GM18502 (cell line): ENCODE measurements around the gene TSBP1.
"Not testable (repeated sequence)": the region's sequence is repeated elsewhere in the genome, so short reads cannot be mapped to it uniquely, and the experiment has no call there.

ENCODE experiments used
- ATAC-seq: cut with Tn5 transposase; IDR thresholded peaks from one replicate; pipeline ENCODE4 v1.9.1; 2021; ENCODE audit warnings: mild to moderate bottlenecking; ENCODE audit not compliant: unreplicated experiment, poor library complexity

Gene TSBP1

GRCh38 chr6:32291543-32291942, 80.2 kb downstream of the TSBP1 start:
- ATAC-seq = no peak

- no peak for ATAC-seq
These were observed 80.7 kb downstream of the TSBP1 start for GRCh38 chr6:32290886-32291450.

GRCh38 chr6:32288426-32288825, 83.3 kb downstream of the TSBP1 start:
- no peak for ATAC-seq

GRCh38 chr6:32273801-32274577, 97.7 kb downstream of the TSBP1 start:
- not testable (repeated sequence) for ATAC-seq

- ATAC-seq = no peak
These were observed 100.3 kb downstream of the TSBP1 start for GRCh38 chr6:32271429-32271828.

GRCh38 chr6:32268459-32268858, 103.2 kb downstream of the TSBP1 start:
- not testable (repeated sequence) for ATAC-seq

GRCh38 chr6:32267035-32267434, 104.7 kb downstream of the TSBP1 start:
- ATAC-seq = no peak

GRCh38 chr6:32257262-32257661, 114.4 kb downstream of the TSBP1 start:
- ATAC-seq = not testable (repeated sequence)

- ATAC-seq = no peak
These were observed 116.2 kb downstream of the TSBP1 start for GRCh38 chr6:32255199-32256153.

GRCh38 chr6:32254761-32255198, 116.9 kb downstream of the TSBP1 start:
- ATAC-seq = no peak

GRCh38 chr6:32252331-32253009, 119.2 kb downstream of the TSBP1 start:
- ATAC-seq = no peak

GRCh38 chr6:32249262-32249661, 122.4 kb downstream of the TSBP1 start:
- no peak for ATAC-seq

- ATAC-seq = no peak
These were observed 124.3 kb downstream of the TSBP1 start for GRCh38 chr6:32247401-32247800.

GRCh38 chr6:32244946-32245398, 126.7 kb downstream of the TSBP1 start:
- no peak for ATAC-seq

GRCh38 chr6:32244270-32244669, 127.4 kb downstream of the TSBP1 start:
- no peak for ATAC-seq
